ENCODE results near the gene TRIM36.

- TF ChIP-seq CTCF (IDR thresholded peaks at IDR 0.05) (no peak), EZH2 (IDR thresholded peaks at IDR 0.05; ENCODE audit: borderline replicate concordance, insufficient read depth, low read depth, low read length, poor library complexity, severe bottlenecking) (peak; percentile 30)
Measured at GRCh38 chr5:115179394-115180164, 9.9 kb upstream of the TRIM36 start.

All from B cell (primary cell).